GM19324 (cell line): ENCODE measurements around the gene DEFB123.
"Not testable (repeated sequence)": the region's sequence is repeated elsewhere in the genome, so short reads cannot be mapped to it uniquely, and the experiment has no call there.

ENCODE experiments used
- ATAC-seq: cut with Tn5 transposase; IDR thresholded peaks from one replicate; pipeline ENCODE4 v1.9.1; 2021; ENCODE audit warnings: mild to moderate bottlenecking, moderate library complexity; ENCODE audit not compliant: unreplicated experiment, low FRiP score

DEFB123 gene

GRCh38 chr20:31440012-31440659 is at the start of gene DEFB123:
Gene DEFB123 (plus strand): TSS chr20:31440632. CDS start chr20:31440699, 67 bp downstream.
- no peak for ATAC-seq

DNA sequence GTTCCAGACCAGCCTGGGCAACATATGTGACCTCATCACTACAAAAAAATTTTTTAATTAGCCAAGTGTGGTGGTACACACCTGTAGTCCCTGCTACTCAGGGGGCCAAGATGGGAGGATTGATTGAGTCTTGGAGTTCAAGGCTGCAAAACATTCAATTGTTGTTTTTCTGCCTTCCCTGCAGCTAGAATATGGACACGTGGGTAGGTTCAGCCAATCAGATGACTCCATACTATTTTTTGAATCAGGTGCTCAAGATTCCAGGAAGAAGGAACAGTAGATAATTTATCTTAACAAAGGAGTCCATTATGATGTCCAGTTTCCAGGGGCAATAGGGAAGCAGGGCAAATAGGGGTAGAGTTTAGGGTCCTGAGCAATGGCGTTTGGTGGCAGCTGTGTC is 47.6 kb upstream of the DEFB123 start:
- ATAC-seq = no peak

GRCh38 chr20:31394900-31395299 is 45.5 kb upstream of the DEFB123 start:
- no peak for ATAC-seq

DNA sequence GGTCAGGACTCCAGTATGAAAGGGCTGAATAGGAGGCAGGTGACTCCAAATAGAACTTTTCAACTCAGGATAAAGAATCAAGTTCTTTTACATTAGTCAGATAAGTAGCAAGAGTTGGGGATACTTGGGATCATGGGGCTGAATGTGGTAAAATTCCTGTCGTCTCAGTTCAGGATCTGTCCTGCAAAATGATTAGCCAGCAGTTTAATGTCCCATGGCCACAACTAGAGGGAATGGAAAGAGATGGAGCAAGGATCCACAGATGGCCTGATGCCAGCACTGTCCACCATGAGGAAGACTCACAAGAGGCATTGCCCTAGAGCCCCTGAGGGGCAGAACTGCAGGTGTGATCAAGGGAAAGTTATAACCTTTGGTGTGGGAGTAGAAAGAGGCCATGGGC is 36.5 kb upstream of the DEFB123 start:
- no peak for ATAC-seq

GRCh38 chr20:31406115-31406514 is 34.3 kb upstream of the DEFB123 start, which contains the start of gene DEFB121:
Gene DEFB121 (minus strand): TSS chr20:31406215. CDS start chr20:31406152, 63 bp downstream.
- no peak for ATAC-seq

DNA sequence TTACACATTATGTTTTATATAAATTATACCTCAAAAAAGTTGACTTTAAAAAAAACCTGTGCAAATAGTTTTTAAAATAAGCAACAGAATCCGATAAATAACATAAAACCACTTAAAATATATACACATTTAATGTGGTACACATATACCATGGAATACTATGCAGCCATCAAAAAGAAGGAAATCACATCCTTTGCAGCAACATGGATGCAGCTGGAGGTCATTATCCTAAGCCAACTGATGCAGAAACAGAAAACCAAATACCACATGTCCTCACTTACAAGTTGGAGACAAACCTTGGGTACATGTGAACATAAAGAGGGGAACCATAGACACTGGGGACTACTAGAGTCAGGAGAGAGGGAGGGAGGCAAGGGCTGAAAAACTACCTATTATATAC is 30.4 kb upstream of the DEFB123 start:
- no peak for ATAC-seq

DNA sequence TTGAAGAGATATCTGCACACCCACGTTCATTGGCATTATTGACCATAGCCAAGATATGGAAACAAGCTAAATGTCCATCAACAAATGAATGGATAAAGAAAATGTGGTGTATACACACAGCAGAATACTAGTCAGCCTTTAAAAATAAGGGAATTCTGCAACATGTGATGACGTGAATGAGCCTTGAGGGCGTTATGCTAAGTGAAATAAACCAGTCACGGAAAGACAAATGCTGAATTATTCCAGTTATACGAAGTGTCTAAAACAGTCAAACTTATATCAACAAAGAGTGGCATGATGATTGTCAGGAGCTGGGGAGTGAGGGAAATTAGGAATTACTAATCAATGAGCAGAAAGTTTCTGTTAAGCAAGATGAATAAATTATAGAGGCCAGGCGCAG is 26.1 kb upstream of the DEFB123 start:
- no peak for ATAC-seq

DNA sequence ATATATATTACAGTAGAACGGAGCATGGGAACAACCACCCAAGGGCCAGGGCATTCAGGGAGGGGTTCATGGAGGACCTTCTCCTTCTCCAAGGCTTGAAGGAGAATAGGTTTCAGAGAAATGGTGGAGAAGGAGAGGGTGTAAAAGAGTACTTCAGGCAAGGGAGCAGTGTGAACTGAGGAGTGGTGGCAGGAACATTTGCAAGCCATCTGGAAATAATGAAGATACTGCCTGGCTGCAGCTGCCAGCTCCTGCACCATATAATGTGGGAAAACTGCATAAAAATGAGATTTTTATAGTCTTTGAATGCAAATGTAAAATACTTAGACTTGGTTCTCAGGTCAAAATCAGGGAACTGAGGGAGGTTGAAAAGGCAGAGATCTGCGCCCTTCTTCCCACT is 24.8 kb upstream of the DEFB123 start:
- no peak for ATAC-seq

GRCh38 chr20:31418307-31418706 is 22.1 kb upstream of the DEFB123 start:
- no peak for ATAC-seq

DNA sequence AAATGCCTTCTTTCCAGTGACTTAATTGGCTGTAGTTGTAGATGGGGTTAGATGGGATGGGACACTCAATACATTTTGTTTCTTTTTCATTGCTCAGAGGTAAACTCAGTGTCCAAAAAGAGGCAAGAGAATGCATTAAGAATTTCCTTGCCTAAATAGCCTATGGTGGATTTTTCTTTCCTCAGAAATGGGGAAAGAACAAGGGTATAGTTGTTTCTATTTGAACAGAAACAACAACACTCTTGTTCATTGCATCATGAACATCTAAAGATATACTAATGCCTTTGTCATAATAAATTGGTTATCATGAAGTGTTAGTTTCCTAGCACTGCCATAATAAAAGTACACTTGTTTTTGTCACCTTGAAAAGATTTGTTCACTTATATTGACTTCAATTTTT is 14.6 kb upstream of the DEFB123 start:
- no peak for ATAC-seq

- ATAC-seq = not testable (repeated sequence)
Observed at GRCh38 chr20:31426891-31427551, 13.4 kb upstream of the DEFB123 start.

GRCh38 chr20:31427576-31427975 is 12.9 kb upstream of the DEFB123 start:
- not testable (repeated sequence) for ATAC-seq

GRCh38 chr20:31430568-31431115 is 9.8 kb upstream of the DEFB123 start:
- ATAC-seq = no peak

DNA sequence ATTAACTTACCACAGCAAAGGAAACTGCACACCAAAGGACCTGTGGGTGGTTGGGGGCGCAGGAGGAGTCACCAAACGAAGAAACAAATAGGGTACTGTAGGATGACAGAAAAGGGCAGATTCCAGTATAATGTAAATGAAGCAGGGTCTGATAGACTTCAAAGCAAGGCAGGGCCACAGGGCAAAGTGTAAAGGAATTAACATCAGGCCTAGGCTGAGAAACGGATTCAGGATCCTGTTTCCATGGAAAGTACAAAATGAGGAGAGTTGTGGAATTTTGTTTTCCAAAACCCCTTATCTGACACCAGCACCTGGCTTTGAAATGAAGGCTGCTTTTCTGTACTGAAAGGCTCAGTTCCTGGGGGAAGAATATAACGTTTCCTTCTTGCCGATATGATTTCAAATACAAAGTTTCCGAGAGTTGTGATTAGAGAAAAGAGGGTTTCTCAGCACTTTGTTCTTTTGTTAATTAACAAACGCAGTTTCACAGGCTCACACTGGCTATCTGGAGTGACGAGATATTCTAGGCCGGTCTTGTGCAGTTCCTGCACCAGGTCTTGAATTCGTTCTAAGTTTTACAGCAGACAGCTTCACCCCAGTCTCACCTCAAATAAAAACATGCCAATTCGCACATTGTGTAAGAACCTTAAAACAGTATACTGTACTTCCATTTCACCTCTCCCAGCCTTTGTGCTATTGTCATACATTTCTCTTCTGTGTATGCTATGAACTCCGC is 5.8 kb downstream of the DEFB123 start:
- ATAC-seq = no peak

DNA sequence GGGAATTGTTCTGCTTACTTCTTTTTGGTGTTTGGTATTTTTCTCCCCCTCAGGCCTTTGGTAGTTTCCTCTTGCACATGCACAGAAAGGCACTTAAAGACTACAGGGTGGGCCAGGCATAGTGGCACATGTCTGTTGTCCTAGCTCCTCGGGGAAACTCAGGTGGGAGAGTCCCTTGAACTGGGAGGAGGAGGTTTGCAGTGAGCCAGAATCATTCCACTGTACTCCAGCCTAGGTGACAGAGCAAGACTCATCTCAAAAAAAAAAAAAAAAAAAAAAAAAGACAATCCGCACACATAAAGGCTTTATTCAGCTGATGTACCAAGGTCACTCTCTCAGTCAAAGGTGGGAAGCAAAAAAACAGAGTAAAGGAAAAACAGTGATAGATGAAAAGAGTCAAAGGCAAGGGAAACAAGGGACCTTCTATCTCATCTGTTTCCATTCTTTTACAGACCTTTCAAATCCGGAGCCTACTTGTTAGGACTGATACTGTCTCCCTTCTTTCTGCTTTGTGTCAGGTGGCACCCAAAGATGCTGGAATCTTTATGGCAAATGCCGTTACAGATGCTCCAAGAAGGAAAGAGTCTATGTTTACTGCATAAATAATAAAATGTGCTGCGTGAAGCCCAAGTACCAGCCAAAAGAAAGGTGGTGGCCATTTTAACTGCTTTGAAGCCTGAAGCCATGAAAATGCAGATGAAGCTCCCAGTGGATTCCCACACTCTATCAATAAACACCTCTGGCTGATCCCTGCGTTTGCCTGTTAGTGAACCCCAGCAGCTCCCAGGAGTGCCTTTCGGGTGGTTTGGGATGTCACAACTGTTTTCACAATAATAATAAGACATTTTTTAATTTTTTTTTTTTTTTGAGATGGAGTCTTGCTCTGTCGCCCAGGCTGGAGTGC is 9.3 kb downstream of the DEFB123 start:
- no peak for ATAC-seq

DNA sequence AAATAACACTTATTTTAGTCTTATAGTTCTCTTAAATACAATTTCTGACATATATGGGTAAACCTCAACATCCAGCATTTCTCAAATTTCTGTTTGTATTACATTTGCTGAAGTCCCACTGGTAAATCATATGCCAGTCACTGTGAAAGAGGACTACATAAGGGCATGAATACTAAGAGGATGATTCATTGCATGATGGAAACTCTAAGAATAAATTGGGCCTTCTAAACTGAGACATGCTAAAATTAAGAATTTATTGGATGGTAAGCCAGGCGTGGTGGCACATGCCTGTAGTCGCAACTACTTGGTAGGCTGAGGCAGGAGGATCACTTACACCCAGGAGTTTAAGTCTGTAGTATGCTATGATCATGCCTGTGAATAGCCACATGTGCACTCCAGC is 12.1 kb downstream of the DEFB123 start:
- no peak for ATAC-seq

- ATAC-seq = no peak
Observed at GRCh38 chr20:31454361-31454760, 13.9 kb downstream of the DEFB123 start.

DNA sequence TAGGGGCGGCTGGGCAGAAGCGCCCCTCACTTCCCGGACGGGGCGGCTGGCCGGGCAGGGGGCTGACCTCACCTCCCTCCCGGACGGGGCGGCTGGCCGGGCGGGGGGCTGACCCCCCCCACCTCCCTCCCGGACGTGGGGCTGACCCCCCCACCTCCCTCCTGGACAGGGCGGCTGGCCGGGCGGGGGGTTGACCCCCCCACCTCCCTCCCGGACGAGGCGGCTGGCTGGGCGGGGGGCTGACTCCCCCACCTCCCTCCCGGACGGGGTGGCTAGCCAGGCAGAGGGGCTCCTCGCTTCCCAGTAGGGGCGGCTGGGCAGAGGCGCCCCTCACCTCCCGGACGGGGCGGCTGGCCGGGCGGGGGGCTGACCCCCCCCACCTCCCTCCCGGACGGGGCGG is 30.5 kb downstream of the DEFB123 start:
- ATAC-seq = not testable (repeated sequence)

DNA sequence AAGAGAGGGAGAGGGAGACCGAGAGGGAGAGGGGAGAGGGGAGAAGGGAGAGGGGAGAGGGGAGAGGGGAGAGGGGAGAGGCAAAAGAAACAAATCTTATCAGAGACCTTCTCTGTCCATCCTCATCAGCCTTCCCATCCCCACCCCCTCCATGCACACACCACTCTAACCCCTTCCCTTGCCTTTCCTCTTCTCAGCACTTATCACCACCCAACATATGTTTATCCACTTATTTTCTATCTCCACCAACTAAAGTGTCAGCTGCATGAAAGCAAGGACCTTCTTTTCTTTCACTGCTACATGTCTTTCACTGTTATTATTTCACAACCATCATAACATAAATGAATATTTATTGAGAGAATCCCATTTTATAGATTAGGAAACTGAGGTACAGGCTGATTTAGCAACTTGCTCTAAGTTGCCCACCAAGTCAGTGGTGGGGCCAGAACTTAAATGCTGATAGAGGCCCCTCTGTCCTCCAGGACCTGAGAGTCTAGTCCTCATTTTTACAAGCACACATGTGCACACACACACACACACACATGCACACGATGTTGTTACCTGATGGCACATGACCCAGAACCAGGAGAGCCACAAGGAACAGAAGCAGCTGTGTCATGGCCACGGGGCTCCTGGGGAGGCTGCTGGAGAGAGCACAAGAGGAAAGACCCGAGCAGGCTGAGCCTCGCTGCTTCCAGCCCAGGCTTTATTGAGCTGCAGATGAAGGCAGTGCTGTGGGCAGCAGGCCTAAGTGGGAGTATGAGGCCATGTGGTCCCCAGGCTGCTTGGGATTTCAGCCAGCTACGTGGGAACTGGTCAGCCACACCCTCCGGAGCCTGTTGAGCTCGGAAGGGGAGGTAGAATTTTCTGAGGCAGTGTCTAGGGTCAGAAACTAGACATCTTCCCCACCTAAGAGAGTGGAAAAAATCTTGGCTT is 32.2 kb downstream of the DEFB123 start:
- no peak for ATAC-seq
